HAP-1 (cell line): ENCODE data around the gene WDR26.

Source experiments
- DNase-seq, 2 experiments: peaks; one replicate each; pipeline ENCODE4 v3.0.0-alpha.2; 2016 to 2020; ENCODE audit warnings: low spot score in 2 of 2
- H3K27me3 ChIP-seq: fragments of 250-450 bp; sonication (Bioruptor Pico); 2 replicates; pipeline ENCODE4 v1.5.1; 2020; ENCODE audit warnings: low read depth, mild to moderate bottlenecking, moderate library complexity
- H3K36me3 ChIP-seq: fragments of 250-450 bp; sonication (Bioruptor Pico); replicated peaks from 2 replicates; pipeline ENCODE4 v1.5.1; 2020; ENCODE audit warnings: mild to moderate bottlenecking
- H3K4me1 ChIP-seq: fragments of 250-450 bp; sonication (Bioruptor Pico); 2 replicates; pipeline ENCODE4 v1.5.1; 2020; ENCODE audit warnings: mild to moderate bottlenecking
- H3K4me3 ChIP-seq: fragments of 250-450 bp; sonication (Bioruptor Pico); 2 replicates; pipeline ENCODE4 v1.5.1; 2020; ENCODE audit warnings: mild to moderate bottlenecking, moderate library complexity
- H3K9me3 ChIP-seq: fragments of 250-450 bp; sonication (Bioruptor Pico); 2 replicates; pipeline ENCODE4 v1.5.1; 2020; ENCODE audit warnings: mild to moderate bottlenecking, moderate library complexity
- in situ Hi-C: fragments of 300-500 bp; cut with MboI; formaldehyde crosslinking; loops from 3 replicates; pipeline ENCODE4 v1.14.3; 2020; ENCODE audit warnings: low sequenced_read_pairs, inconsistent platforms, mixed read lengths

The WDR26 gene

DNA sequence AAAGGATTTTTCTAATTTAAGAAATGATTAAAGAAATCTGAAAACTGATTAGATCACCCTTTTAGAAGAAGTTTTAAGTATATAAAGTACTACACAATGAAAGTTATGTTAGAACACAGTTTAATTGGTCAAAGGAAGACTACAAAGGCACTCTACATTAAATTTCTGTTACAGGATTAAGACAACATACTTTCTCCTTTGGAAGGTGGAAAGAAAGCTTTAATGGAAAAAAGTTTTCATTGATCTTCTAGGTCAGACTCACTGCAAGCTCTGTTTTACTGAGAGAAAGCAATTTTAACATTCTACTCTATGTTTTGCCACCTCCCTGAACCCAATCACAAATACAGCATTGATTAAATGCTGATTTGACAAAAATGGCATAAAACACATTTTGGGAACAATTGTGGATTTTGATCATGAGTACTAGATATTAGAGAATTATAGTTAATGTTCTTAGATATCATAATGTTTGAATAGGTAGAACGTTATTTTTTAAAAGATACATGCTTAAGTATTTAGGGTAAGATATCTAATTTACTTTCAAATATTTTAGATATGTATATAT lies 32.0 kb downstream of the WDR26 start:
- DNase-seq, result no peak
- Histone ChIP-seq H3K4me3 (no peak overlapping the region), H3K36me3 (peaks cover 77% of the 10 kb centered on the region), H3K9me3 (no peaks in the 10 kb centered on the region), H3K4me1 (peaks cover 2% of the 10 kb centered on the region), H3K27me3 (no peaks in the 10 kb centered on the region)
- in situ Hi-C loops, result no loop called here

DNA sequence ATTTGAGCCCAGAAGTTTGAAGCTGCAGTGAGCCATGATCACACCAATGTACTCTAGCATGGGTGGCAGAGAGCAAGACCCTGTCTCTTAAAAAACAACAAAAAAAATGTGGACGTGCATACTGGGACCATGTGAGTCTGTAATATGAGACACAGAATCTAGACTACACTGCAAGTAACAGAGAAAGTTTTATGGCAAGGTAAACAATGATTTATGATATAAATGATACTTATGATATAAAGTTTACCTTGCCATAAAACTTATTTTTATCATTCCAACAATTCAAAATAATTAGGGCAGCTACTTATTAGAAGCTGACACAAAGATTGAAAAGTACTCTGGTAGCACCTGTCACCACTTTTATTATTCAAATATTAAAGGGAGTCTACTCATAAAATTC lies 34.7 kb downstream of the WDR26 start:
- H3K9me3 ChIP-seq, result no peaks in the 10 kb centered on the region
- DNase-seq, result no peak
- H3K27me3 ChIP-seq, result no peaks in the 10 kb centered on the region
- H3K4me3 ChIP-seq, result no peak overlapping the region
- in situ Hi-C loops, result no loop called here
- H3K4me1 ChIP-seq, result no peaks in the 10 kb centered on the region
- H3K36me3 ChIP-seq, result peaks cover 87% of the 10 kb centered on the region

DNA sequence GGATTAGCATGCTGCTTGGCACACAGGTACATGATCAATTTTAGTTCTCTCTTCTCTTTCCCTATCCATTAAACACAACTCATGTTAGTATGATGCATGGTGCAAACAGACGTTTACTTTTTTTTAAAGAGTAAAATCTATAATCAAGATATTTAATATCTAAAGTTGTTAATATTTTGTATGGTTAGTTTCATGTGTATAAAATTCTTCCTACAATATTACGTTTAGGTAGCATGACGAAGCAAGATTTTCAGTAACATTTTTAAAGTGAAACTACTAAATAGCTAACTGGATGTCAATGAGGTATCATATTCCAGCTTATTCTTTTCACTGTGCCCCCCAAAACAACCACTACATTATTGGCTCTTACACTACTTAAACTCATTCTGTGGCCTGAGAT lies 41.3 kb downstream of the WDR26 start:
- Histone ChIP-seq H3K36me3 (peaks cover 70% of the 10 kb centered on the region), H3K9me3 (no peaks in the 10 kb centered on the region), H3K27me3 (no peaks in the 10 kb centered on the region), H3K4me3 (no peak overlapping the region), H3K4me1 (no peaks in the 10 kb centered on the region)
- DNase-seq, result no peak
- in situ Hi-C loops, result no loop called here

DNA sequence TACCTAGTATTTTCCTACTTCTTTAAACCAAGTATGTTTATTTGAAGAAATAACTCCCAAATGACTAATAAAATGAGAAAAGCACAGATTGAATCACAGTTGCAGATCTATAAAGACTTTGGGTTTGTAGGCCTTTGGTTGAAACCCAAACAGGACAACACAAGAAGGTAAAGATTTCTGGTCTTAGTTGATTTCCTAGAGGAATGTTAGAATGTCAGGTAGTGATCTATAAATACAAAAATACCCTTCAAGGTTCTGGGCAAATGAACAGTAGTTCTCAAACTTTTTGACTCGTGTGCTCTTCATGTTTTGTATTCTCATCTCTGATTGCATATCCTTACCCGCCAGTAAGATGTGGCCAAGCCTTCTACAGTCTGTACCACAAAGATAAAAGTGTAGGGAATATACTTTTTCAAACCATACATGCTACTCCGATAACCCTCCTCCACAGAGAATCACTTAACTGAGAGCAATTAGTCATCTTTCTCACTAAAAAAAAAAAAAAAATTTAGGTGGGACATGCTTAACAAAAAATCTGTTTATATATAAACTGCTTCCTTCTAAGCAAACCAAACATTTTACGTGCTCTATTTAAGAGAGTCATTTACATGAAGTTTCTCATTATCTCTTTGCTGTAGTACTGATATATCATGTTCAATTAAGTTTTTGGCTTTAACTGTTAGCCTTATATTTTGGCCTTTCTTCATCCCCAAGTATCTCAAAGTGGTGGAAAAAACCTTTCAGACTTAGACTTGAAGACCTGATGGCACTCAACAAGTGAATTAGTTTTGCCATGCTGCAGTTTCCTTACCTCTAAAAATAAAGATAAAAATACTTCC lies 42.0 kb downstream of the WDR26 start:
- no peaks in the 10 kb centered on the region for H3K9me3 ChIP-seq
- H3K4me3 ChIP-seq, result no peak overlapping the region
- peaks cover 71% of the 10 kb centered on the region for H3K36me3 ChIP-seq
- no peaks in the 10 kb centered on the region for H3K4me1 ChIP-seq
- in situ Hi-C loops, result no loop called here
- DNase-seq, result no peak
- no peaks in the 10 kb centered on the region for H3K27me3 ChIP-seq

DNA sequence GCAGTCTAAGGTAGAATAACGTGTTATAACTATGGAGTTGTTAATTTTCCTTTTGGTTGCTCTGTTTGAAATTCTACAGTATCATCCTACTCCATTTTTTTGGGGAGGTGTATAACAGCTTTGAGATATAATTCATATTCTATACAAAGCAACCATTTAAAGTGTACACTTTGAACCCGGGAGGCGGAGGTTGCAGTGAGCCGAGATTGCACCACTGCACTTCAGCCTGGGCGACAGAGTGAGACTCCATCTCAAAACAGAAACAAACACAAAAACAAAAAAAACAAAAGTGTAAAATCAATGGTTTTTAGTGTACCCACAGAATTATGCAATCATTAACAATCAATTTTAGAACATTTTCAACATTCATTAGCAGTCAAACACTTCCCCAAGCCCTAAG lies 44.1 kb downstream of the WDR26 start:
- H3K27me3 ChIP-seq, result no peaks in the 10 kb centered on the region
- H3K4me1 ChIP-seq, result no peaks in the 10 kb centered on the region
- DNase-seq, result no peak
- in situ Hi-C loops, result no loop called here
- no peaks in the 10 kb centered on the region for H3K9me3 ChIP-seq
- no peak overlapping the region for H3K4me3 ChIP-seq
- H3K36me3 ChIP-seq, result peaks cover 60% of the 10 kb centered on the region

DNA sequence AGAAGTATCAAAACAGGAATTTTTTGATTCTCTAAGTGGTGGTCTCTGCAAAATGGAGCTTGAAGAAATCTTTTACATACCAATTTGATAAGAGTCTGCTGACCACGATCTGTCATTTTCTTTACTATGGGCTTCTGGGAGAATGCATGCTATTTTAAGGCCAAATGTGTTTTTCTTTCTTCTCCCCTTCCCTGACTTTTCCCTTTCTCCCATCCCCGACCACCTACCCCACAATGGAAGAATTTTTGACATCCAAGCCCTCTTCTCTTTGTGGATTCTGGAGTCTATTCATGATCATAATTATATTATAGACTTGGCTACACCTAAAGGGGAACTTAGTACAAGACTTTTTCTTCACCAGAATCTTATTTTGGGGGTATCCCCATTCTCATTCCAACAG lies 46.7 kb downstream of the WDR26 start:
- H3K4me3 ChIP-seq, result no peak overlapping the region
- DNase-seq, result no peak
- H3K9me3 ChIP-seq, result no peaks in the 10 kb centered on the region
- H3K4me1 ChIP-seq, result no peaks in the 10 kb centered on the region
- no peaks in the 10 kb centered on the region for H3K27me3 ChIP-seq
- peaks cover 44% of the 10 kb centered on the region for H3K36me3 ChIP-seq
- in situ Hi-C loops, result no loop called here

DNA sequence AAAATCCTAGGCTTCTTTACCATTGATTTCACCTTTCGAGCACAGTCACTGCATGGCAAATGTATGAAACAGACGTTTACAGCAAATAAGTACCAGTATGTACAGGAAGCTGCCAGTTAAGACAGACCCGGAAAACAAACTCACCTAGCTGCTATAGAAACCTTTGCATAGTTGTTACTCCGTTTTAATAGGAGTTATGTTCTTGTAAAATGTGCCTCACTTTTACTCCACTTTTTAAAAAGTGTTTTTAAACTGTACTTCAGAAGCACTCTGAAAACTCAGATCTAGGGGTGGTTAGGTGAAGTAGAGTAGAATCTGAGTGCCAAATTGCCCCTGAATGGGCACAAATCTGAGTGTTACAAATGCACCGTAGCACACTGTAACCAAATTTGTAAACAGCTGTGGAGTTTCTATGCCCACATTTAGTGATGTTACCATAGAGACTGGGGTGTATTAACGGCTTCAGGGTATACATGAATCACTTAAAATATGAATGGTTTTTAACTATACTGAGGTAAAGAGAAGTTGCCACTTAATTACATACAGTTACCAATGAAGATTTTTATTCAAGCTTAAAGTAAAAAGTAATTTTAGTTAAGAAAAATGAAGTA lies 47.2 kb downstream of the WDR26 start:
- H3K4me3 ChIP-seq, result no peak overlapping the region
- no peaks in the 10 kb centered on the region for H3K4me1 ChIP-seq
- in situ Hi-C loops, result no loop called here
- peaks cover 38% of the 10 kb centered on the region for H3K36me3 ChIP-seq
- H3K9me3 ChIP-seq, result no peaks in the 10 kb centered on the region
- DNase-seq, result no peak
- no peaks in the 10 kb centered on the region for H3K27me3 ChIP-seq

DNA sequence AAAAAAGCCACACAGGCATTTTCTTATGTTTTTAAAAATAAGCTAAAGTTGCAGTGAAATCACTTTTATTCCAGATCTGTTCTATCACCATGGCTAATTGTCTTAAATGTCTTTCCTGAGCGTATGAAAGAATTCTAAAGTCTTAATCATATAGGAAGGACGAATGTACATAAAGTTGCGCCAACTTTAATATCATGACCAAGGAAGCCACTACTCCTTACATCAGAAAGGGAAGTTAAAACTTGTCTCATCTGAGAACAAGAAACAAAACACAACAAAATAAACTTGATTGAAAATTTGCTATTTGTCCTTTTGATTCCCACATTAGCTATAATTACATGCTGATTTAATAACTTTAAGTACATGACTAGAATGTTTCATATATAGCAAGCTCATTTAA lies 51.4 kb downstream of the WDR26 start:
- DNase-seq, result no peak
- H3K4me1 ChIP-seq, result no peaks in the 10 kb centered on the region
- peaks cover 28% of the 10 kb centered on the region for H3K36me3 ChIP-seq
- no peak overlapping the region for H3K4me3 ChIP-seq
- H3K27me3 ChIP-seq, result no peaks in the 10 kb centered on the region
- in situ Hi-C loops, result no loop called here
- no peaks in the 10 kb centered on the region for H3K9me3 ChIP-seq

DNA sequence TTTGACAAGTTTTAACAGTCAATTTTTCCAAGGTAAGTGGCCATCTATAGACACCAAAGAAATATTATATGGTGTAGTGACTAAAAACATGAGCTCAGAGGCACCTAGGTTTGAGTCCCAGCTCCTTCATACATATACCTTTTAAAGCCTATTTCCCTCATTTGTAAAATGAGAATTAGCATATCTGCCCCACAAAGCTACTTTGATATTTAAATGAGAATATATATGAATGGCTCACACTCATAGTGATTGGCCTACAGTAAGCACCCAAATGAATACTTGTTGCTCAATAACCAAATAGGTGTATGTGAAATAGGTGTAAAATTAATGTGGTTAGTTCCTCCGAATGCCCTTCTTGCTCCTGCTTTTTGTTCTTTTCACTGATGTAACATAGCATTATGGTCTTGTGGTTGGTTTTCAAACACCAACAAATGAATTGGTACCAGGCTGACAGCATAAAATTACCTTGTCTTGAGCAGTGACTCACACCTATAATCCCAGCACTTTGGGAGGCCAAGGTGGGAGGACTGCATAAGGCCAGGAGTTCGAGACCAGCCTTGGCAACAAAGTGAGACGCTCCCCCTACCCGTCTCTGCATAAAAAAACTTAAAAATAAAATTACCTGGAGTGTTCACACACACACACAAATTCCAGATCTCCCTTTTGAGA lies 52.6 kb downstream of the WDR26 start:
- Histone ChIP-seq H3K9me3 (no peaks in the 10 kb centered on the region), H3K27me3 (no peaks in the 10 kb centered on the region), H3K4me1 (no peaks in the 10 kb centered on the region), H3K4me3 (no peak overlapping the region), H3K36me3 (peaks cover 28% of the 10 kb centered on the region)
- in situ Hi-C loops, result no loop called here
- no peak for DNase-seq

DNA sequence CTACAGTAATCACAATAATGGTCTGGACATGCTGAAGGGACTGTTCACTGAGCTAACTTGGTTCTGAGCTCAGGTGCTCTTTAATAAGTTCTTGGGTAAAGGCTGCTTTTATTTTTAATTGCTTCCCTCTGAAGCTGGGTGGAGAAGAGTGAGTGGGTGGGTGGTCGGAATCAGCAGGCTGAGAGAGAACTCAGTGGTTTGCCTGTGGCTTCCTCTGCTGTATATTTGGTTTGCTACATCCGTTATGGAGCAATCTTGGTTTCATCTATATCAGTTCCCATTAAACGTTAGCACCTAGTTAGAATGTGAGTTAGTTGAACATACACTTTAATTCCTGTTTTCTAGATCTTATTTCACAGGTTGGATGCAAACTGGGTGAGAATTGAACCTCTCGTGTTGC lies 54.6 kb downstream of the WDR26 start:
- H3K27me3 ChIP-seq, result no peaks in the 10 kb centered on the region
- H3K9me3 ChIP-seq, result no peaks in the 10 kb centered on the region
- no peak for DNase-seq
- H3K36me3 ChIP-seq, result peaks cover 38% of the 10 kb centered on the region
- H3K4me1 ChIP-seq, result no peaks in the 10 kb centered on the region
- in situ Hi-C loops, result no loop called here
- no peak overlapping the region for H3K4me3 ChIP-seq

DNA sequence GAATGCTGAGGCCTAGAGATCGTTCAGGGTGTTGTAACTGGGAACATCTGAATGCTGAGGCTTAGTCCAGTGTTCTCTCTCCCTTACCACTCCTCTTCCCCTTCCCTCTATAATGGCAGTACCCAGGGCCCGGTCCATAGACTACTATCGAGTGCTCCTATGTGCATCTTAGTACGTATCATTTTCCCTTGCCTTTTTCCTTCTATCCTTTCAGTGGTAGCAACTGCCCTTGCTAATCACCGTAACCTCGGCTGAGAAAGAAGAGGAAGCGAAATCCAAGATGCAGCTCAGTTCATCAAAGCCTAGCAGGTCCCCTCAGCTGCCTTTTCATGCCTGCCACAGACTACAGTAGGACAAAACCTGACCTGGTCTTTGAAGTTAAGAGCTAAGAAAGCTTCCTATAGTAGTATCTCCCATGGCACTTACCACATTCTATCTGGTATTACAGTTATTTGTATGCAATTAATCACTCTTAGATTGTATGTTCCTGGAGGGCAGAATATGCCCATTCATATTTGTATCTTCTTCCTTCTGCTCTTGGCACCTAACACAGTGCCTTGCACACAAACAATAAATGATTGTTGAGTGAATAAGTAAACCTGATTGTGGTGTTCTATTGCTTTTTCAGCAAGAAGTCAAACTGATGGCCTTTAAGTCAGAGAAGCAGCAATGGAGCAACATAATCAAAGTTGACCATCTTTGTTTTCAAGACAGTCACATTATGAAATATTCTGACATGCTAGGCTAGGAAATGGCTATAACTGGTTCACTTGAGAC lies 55.6 kb downstream of the WDR26 start:
- in situ Hi-C loops, result no loop called here
- H3K9me3 ChIP-seq, result no peaks in the 10 kb centered on the region
- no peak for DNase-seq
- no peak overlapping the region for H3K4me3 ChIP-seq
- H3K36me3 ChIP-seq, result peaks cover 44% of the 10 kb centered on the region
- H3K4me1 ChIP-seq, result no peaks in the 10 kb centered on the region
- no peaks in the 10 kb centered on the region for H3K27me3 ChIP-seq

DNA sequence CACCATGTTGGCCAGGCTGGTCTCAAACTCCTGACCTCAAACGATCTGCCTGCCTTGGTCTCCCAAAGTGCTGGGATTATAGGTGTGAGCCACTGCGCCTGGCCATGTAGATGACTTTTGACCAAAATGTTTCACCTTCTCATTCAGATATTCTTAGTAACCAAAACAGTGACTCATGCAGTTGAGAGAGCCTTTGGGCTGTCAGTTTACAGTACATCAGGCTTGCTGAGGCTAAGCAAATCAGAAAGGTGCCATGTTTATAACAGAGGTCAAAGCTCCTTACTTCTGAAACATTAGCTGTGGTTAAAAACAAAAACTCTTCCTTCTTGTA lies 57.0 kb downstream of the WDR26 start:
- Histone ChIP-seq H3K27me3 (no peaks in the 10 kb centered on the region), H3K4me1 (no peaks in the 10 kb centered on the region), H3K36me3 (peaks cover 53% of the 10 kb centered on the region), H3K9me3 (no peaks in the 10 kb centered on the region), H3K4me3 (no peak overlapping the region)
- in situ Hi-C loops, result no loop called here
- DNase-seq, result no peak

DNA sequence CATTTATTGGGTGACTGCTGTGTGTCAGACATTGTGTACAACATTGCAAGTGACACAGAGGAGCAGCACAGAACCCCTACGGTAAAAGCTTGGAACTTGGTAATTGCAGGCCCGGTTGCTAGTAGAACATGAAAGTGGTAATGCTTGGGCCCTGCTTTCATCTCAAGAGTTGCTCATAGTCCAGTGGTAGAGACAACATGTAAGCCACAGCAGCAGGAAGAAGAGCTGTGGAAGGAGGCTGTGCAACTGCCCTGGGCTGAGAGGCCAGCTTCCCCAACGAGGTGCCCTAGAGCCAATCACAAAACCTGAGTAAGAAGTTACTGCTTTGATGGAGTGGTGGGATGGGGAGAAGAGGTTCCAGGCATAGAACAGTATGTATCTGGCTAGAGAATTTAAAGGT lies 59.5 kb downstream of the WDR26 start:
- DNase-seq, result no peak
- Histone ChIP-seq H3K36me3 (peaks cover 66% of the 10 kb centered on the region), H3K27me3 (no peaks in the 10 kb centered on the region), H3K9me3 (no peaks in the 10 kb centered on the region), H3K4me1 (peaks cover 1% of the 10 kb centered on the region; the same call in 1 of the 2 replicates), H3K4me3 (no peak overlapping the region)
- in situ Hi-C loops, result no loop called here
